GM19025 (cell line): ENCODE results near the gene MYO1E.

Source experiments
- ATAC-seq: cut with Tn5 transposase; IDR thresholded peaks from one replicate; pipeline ENCODE4 v1.9.1; 2021; ENCODE audit warnings: mild to moderate bottlenecking, low read depth, moderate library complexity; ENCODE audit not compliant: unreplicated experiment

The MYO1E gene

GRCh38 chr15:59105854-59106253 lies 266.8 kb downstream of the MYO1E start:
- ATAC-seq, result no peak

GRCh38 chr15:59104912-59105732 lies 267.5 kb downstream of the MYO1E start, which contains the start of gene CCNB2:
Gene CCNB2, plus strand, starts transcription at chr15:59105146. Its CDS starts 123 bp downstream, at chr15:59105269.
- peak; percentile 98 for ATAC-seq

GRCh38 chr15:59104602-59104911 lies 268.1 kb downstream of the MYO1E start:
- ATAC-seq, result peak; percentile 28

- ATAC-seq, result no peak
Observed at GRCh38 chr15:59099162-59099685, 273.4 kb downstream of the MYO1E start.

GRCh38 chr15:59096429-59096828 lies 276.2 kb downstream of the MYO1E start:
- no peak for ATAC-seq

GRCh38 chr15:59094077-59094476 lies 278.6 kb downstream of the MYO1E start:
- ATAC-seq, result no peak

GRCh38 chr15:59087731-59088130 lies 284.9 kb downstream of the MYO1E start:
- ATAC-seq, result no peak
